Kidney glomerular epithelial cell (primary cell): ENCODE measurements around the gene SULT4A1.

Experiments
- DNase-seq: peaks from one replicate; lab custom pipeline; 2025; lab: John Stamatoyannopoulos, UW

Gene SULT4A1

GRCh38 chr22:43844560-43845545, 17.5 kb downstream of the SULT4A1 start:
- DNase-seq: no peak

DNA sequence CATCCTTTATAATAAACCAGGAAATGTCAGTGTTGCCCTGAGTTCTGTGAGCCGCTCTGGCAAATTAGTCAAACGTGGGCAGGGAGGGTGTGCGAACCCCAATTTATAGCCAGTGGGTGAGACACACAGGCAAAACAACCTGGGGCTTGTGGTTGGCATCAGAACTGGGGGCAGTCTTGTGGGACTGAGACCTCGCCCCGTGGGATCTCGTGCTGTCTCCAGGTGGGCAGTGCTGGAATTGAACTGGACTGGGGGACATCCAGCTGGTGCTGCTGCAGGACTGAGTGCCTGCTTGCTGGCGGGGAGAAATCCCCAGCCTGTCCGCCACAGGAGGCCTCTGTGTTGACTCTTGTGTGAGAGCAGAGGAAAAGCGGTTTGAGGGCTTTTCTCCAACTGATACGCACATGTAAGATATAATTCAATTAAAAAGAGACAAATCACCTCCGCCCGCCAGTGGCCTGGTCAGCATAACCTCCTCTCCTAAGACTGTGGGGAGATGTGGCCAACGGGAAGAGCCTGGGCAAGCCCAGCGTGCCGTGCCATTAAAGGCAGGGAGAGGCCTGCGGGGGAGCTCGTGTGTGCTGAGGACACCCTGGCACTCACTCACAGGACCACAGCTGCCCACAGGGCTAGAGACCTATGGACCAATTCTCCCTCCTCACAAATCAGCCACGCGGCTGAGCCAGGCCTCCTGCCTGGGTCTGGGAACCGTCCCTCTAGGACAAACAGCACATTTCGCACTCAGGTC, 18.4 kb downstream of the SULT4A1 start:
- DNase-seq: no peak

DNA sequence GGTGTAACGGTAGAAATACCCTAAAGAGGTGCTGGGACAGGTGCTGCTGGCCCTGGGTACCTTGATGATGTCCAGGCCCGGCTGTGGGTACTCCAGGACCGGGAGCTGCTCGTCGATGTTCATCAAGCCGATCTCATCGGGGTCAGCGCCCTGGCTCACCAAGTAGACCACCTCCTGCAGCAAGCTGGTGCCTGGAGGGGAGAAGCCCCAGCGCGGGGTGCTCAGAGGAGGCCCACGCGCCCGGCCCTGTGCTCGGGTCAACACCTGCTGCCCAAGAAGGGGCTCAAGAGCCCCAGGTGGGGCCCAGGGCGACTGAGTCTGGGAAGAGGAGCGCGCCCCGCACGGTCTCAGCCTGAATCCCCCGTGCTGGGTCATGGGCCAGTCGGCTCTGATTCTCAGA, 20.6 kb downstream of the SULT4A1 start:
- DNase-seq: no peak

- no peak for DNase-seq
Measured at GRCh38 chr22:43840851-43841250, 21.5 kb downstream of the SULT4A1 start.

GRCh38 chr22:43840431-43840830, 21.9 kb downstream of the SULT4A1 start:
- DNase-seq: no peak

DNA sequence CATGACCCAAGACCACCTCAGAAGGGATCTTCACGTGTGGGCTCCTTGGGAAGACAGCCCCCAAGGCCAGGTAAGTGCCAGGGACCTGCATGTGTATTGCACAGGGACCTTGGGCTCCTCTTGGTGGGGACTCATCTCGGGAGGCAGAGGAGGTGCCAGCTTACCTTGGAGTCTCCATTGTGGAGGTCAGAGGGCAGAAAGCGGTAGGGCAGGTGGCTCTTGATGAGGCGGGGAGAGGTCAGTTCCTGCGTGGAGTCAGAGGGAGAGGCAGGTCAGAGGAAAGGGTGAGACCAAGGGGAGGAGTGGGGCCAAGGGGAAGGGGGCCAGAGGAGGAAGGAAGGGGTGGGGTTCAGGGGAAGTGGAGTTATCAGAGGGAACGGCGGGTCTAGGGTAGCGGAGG, 22.5 kb downstream of the SULT4A1 start:
- DNase-seq: no peak

- DNase-seq: no peak
Measured at GRCh38 chr22:43838571-43839307, 23.6 kb downstream of the SULT4A1 start.

GRCh38 chr22:43838161-43838560, 24.2 kb downstream of the SULT4A1 start:
- no peak for DNase-seq

DNA sequence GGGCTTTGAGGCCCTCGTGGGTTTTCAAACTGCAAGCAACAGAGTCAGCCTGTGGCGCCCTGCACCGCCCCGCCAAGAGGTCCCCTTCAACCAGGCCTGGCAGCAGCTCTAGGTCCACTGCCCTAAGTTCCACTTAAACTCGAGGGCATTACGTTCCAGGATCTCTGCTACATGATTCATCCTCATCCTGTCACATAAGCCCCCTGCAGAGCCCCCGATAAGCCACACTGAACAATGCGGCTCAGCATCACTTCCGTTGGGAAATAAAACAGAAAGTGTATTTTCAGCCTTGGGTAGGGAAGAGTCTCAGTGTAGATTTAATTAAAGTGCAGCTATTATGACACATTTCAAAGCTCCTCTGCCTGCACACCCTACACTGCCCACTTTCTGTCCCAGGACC, 24.6 kb downstream of the SULT4A1 start:
- no peak for DNase-seq

- DNase-seq: no peak
Measured at GRCh38 chr22:43835736-43836135, 26.6 kb downstream of the SULT4A1 start.

DNA sequence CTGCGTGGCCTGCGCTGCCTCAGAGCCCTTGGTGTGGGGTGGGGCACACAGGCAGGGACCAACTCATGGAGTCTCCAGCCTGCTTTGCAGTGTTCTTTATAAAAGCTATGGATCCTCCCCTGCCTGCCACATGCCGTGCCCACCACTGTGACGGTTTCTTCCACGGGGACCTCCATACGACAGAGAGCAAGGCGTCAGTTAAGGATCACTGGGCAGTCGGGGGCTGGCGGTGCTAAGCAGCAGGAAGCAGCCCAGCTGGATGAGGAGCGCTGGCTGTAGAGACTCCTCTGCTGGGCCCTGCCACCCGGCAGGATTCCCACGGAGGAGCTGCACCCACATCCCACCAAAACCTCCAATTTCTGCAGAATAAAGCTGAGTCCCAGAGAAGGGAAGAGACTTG, 27.1 kb downstream of the SULT4A1 start:
- no peak for DNase-seq

GRCh38 chr22:43833286-43834240, 28.8 kb downstream of the SULT4A1 start:
- no peak for DNase-seq

DNA sequence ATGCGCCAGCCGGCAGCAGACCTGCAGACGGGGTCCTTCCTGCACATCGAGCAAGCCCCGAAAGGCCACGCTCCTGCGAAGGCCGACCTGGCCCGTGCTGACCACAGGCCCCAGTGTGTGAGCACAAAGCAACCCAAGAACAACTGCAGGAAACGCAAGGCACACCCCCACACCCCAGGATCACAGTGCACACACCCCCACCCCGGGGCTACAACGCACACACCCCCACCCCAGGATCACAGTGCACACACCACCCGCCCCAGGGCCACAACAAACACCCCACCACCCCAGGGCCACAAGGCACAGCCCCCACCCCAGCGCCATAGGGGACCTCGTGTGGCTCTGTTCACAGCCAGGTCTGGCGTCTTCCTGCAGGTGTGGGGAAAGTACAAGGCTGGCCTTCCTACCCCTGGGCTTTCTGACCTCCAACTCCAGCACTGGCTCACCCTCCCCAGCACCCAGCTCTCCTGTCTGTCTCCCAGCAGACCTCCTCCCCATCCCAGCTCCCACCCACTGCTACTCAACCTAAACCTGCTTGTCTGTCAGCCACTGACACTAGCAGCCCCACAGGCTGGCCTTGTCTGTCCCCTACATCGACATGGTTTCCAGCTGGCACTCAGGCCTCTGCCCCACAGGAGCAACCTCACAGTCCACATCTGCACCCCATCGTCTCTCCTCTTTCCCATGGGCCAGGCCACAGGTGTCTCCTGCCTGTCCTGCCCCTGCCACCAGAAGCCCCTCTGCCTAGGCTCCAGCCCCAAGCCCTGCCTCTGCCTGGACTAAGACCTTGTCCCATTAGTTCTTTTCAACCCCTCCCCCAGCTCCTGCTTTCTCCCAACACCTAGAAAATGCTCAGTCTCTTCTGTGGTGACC, 29.7 kb downstream of the SULT4A1 start:
- DNase-seq: no peak

GRCh38 chr22:43831561-43832392, 30.5 kb downstream of the SULT4A1 start:
- no peak for DNase-seq

- no peak for DNase-seq
Measured at GRCh38 chr22:43830931-43831560, 31.3 kb downstream of the SULT4A1 start.

- no peak for DNase-seq
Measured at GRCh38 chr22:43829904-43830851, 32.1 kb downstream of the SULT4A1 start.

GRCh38 chr22:43828998-43829782, 33.1 kb downstream of the SULT4A1 start:
- no peak for DNase-seq
